C4-2B (cell line): ENCODE results near the gene ZFAND2A.

Experiments used
- ZFX ChIP-seq: fragments of 450-650 bp; IDR thresholded peaks from 2 replicates; pipeline ENCODE4 v1.6.1; 2017
- TF ChIP-seq, protein P1 (sequence below): fragments of 450-650 bp; conservative IDR thresholded peaks from 2 replicates; pipeline ENCODE4 v1.5.1; 2017; ENCODE audit warnings: mild to moderate bottlenecking

DNA sequence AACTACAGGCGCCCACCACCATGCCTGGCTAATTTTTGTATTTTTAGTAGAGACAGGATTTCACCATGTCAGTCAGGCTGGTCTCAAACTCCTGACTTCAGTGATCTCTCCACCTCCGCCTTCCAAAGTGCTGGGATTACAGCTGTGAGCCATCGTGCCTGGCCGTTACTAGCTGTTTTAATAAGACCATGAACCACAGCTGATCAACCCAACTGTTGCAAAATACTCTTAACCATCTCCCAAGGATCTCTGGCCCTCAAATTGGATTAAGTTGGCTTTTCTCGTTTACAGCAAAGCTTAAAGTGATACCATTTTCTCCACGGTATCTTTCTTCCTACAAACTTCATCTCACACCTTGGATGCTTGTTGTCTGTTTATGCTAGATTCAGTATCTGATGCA is 18.3 kb downstream of the ZFAND2A start:
- TF ChIP-seq, protein P1, sequence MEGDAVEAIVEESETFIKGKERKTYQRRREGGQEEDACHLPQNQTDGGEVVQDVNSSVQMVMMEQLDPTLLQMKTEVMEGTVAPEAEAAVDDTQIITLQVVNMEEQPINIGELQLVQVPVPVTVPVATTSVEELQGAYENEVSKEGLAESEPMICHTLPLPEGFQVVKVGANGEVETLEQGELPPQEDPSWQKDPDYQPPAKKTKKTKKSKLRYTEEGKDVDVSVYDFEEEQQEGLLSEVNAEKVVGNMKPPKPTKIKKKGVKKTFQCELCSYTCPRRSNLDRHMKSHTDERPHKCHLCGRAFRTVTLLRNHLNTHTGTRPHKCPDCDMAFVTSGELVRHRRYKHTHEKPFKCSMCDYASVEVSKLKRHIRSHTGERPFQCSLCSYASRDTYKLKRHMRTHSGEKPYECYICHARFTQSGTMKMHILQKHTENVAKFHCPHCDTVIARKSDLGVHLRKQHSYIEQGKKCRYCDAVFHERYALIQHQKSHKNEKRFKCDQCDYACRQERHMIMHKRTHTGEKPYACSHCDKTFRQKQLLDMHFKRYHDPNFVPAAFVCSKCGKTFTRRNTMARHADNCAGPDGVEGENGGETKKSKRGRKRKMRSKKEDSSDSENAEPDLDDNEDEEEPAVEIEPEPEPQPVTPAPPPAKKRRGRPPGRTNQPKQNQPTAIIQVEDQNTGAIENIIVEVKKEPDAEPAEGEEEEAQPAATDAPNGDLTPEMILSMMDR = no peak
- TF ChIP-seq ZFX = no peak
